K562 (cell line): ENCODE measurements around the gene FBXW7. TPM values are rescaled to one million over a fixed set of nuclear protein-coding genes. Genes with fewer than 3 reads are reported as not detected.

Experiments
- ATAC-seq: fragments of 200-7000 bp; cut with Tn5 transposase; 3 replicates; pipeline ENCODE4 v1.9.1; 2020; ENCODE audit warnings: moderate library complexity
- BruUV-seq: library from RNA; stranded (reverse); fragments of 400-500 nt; replicated peaks from 2 replicates; lab custom pipeline; 2021; lab: Mats Ljungman, UMichigan
- CTCF ChIA-PET: fragments of 300-600 bp; formaldehyde crosslinking; extraction: SDS; loops from one replicate; lab custom pipeline; 2021; ENCODE audit warnings: low intra/inter-chr PET ratio; lab: Yijun Ruan, JAX
- POLR2A ChIA-PET: fragments of 300-600, 350-650 bp; sonication (Branson Sonifier 250); formaldehyde crosslinking; extraction: SDS; loops from one replicate; lab custom pipeline; 2021; ENCODE audit warnings: antibody characterized with exemption, inconsistent platforms; lab: Yijun Ruan, JAX
- DNase-seq, 4 experiments: peaks; one replicate each; pipeline versions ENCODE4 v3.0.0 to v3.0.0-alpha.2; 2011 to 2018; ENCODE audit warnings: low spot score in 3 of 4, mixed read lengths in 3 of 4; ENCODE audit errors: extremely low read depth in 1 of 4
- FAIRE-seq: peaks from 2 replicates; lab custom pipeline; 2011; peaks lifted over from hg19 to GRCh38; lab: Jason Lieb, UNC
- H2AFZ ChIP-seq: 2 replicates; pipeline ENCODE4 v1.6.0; 2011; ENCODE audit warnings: low read depth, low read length, control low read depth, inconsistent platforms
- H3K27ac ChIP-seq: fragments of 200-600 bp; 3 replicates; pipeline ENCODE4 v1.8.0; 2011; ENCODE audit warnings: low read depth, mild to moderate bottlenecking, control low read depth, inconsistent platforms, low read length, moderate library complexity, mixed read lengths; ENCODE audit errors: extremely low read depth
- H3K27me3 ChIP-seq, 2 experiments: fragments of 300-600 bp in 1 of 2; 2 replicates in 1 of 2; 3 replicates in 1 of 2; pipeline versions ENCODE4 v1.6.0 to v1.8.0; 2011; ENCODE audit warnings: inconsistent platforms in 2 of 2, low read length in 2 of 2, mild to moderate bottlenecking in 1 of 2, mixed read lengths in 1 of 2, moderate library complexity in 1 of 2; ENCODE audit not compliant: control insufficient read depth in 2 of 2, insufficient read depth in 2 of 2
- H3K36me3 ChIP-seq: fragments of 300-600 bp; 3 replicates; pipeline ENCODE4 v1.8.0; 2011; ENCODE audit warnings: mild to moderate bottlenecking, low read length, inconsistent platforms; ENCODE audit not compliant: control insufficient read depth, insufficient read depth
- H3K4me1 ChIP-seq, 2 experiments: fragments of 200-600 bp in 1 of 2; replicated peaks in 1 of 2; 2 replicates in 1 of 2; 3 replicates in 1 of 2; pipeline versions ENCODE4 v1.5.1 to v1.8.0; 2011; ENCODE audit warnings: inconsistent platforms in 2 of 2, low read length in 2 of 2, mild to moderate bottlenecking in 1 of 2, mixed read lengths in 1 of 2, moderate library complexity in 1 of 2; ENCODE audit not compliant: control insufficient read depth in 2 of 2, insufficient read depth in 2 of 2
- H3K4me2 ChIP-seq: 2 replicates; pipeline ENCODE4 v1.6.1; 2011; ENCODE audit warnings: low read length, control low read depth, inconsistent platforms, mixed read lengths; ENCODE audit not compliant: insufficient read depth
- H3K4me3 ChIP-seq: fragments of 200-600 bp; sonication (generic), shearing (Covaris generic); 2 replicates; pipeline ENCODE4 v1.5.1; 2016; ENCODE audit warnings: control low read depth, inconsistent platforms
- H3K79me2 ChIP-seq: fragments of 200-600 bp; 3 replicates; pipeline ENCODE4 v1.8.0; 2011; ENCODE audit warnings: low read length, inconsistent platforms; ENCODE audit not compliant: control insufficient read depth, insufficient read depth
- H3K9ac ChIP-seq, 2 experiments: 2 replicates each; pipeline versions ENCODE4 v1.6.0 to v1.6.1; 2011; ENCODE audit warnings: low read depth in 2 of 2, low read length in 2 of 2, control low read depth in 1 of 2, inconsistent platforms in 1 of 2, mild to moderate bottlenecking in 1 of 2, mixed read lengths in 1 of 2; ENCODE audit not compliant: insufficient read depth in 1 of 2
- H3K9me1 ChIP-seq: one replicate; pipeline ENCODE4 v1.6.0; 2011; ENCODE audit warnings: inconsistent platforms, mild to moderate bottlenecking, low read length, moderate library complexity; ENCODE audit not compliant: control insufficient read depth, insufficient read depth
- H3K9me3 ChIP-seq: replicated peaks from 2 replicates; pipeline ENCODE4 v1.5.1; 2011; ENCODE audit warnings: low read depth, low read length, inconsistent platforms; ENCODE audit not compliant: control insufficient read depth, insufficient read depth
- H4K20me1 ChIP-seq: replicated peaks from 2 replicates; pipeline ENCODE4 v1.6.1; 2011; ENCODE audit warnings: low read length, inconsistent platforms, mixed read lengths; ENCODE audit not compliant: control insufficient read depth, insufficient read depth
- ATF7 ChIP-seq: fragments of 450-650 bp; IDR thresholded peaks from 2 replicates; pipeline ENCODE4 v1.7.1; 2014; ENCODE audit warnings: mild to moderate bottlenecking, moderate library complexity
- CC2D1A ChIP-seq: fragments of 450-650 bp; IDR thresholded peaks from 2 replicates; pipeline ENCODE4 v1.6.1; 2017; ENCODE audit warnings: mild to moderate bottlenecking
- ETV5 ChIP-seq: sonication (generic); formaldehyde crosslinking; IDR thresholded peaks from 2 replicates; pipeline ENCODE4 v1.4.0; 2020; ENCODE audit warnings: low read depth, mild to moderate bottlenecking, missing genetic modification reagents
- FOXK2 ChIP-seq, 2 experiments: fragments of 450-650 bp; IDR thresholded peaks in 1 of 2; conservative IDR thresholded peaks in 1 of 2; 2 replicates each; pipeline ENCODE4 v1.6.1; 2016; ENCODE audit warnings: low read depth in 2 of 2, mild to moderate bottlenecking in 1 of 2
- ILK ChIP-seq: fragments of 450-650 bp; IDR thresholded peaks from 2 replicates; pipeline ENCODE4 v1.6.1; 2016; ENCODE audit warnings: missing genetic modification characterization, low read depth, mild to moderate bottlenecking, missing compliant biosample characterization, moderate library complexity, borderline replicate concordance
- JUND ChIP-seq, 2 experiments: IDR thresholded peaks; 2 replicates in 1 of 2; 3 replicates in 1 of 2; pipeline ENCODE4 v1.6.1; 2011; ENCODE audit warnings: borderline replicate concordance in 2 of 2, low read depth in 2 of 2, low read length in 2 of 2, improper control_type of control experiment in 1 of 2, missing biosample characterization in 1 of 2, missing genetic modification characterization in 1 of 2, missing genetic modification reagents in 1 of 2
- MAZ ChIP-seq, 2 experiments: fragments of 450-650 bp in 1 of 2; sonication (generic) in 1 of 2; formaldehyde crosslinking; IDR thresholded peaks in 1 of 2; conservative IDR thresholded peaks in 1 of 2; 2 replicates each; pipeline versions ENCODE4 v1.4.0 to v1.5.0; 2020; ENCODE audit warnings: mild to moderate bottlenecking in 1 of 2, missing genetic modification reagents in 1 of 2
- MBD2 ChIP-seq: sonication (generic); IDR thresholded peaks from 2 replicates; pipeline ENCODE4 v1.6.1; 2016; ENCODE audit warnings: low read depth, borderline replicate concordance
- MEIS2 ChIP-seq: fragments of 450-650 bp; IDR thresholded peaks from 2 replicates; pipeline ENCODE4 v1.6.1; 2014; ENCODE audit warnings: mild to moderate bottlenecking; ENCODE audit not compliant: partially characterized antibody
- PHB2 ChIP-seq: fragments of 450-650 bp; IDR thresholded peaks from 2 replicates; pipeline ENCODE4 v1.6.1; 2017; ENCODE audit warnings: low read depth
- RCOR1 ChIP-seq, 2 experiments: IDR thresholded peaks; 2 replicates each; pipeline ENCODE4 v1.6.1; 2012; ENCODE audit warnings: low read depth in 2 of 2, low read length in 2 of 2, borderline replicate concordance in 1 of 2, improper control_type of control experiment in 1 of 2
- SIX5 ChIP-seq, 2 experiments: IDR thresholded peaks; 2 replicates each; pipeline ENCODE4 v1.6.1; 2011; ENCODE audit warnings: low read length in 2 of 2, borderline replicate concordance in 1 of 2, low read depth in 1 of 2, mild to moderate bottlenecking in 1 of 2, moderate library complexity in 1 of 2; ENCODE audit not compliant: insufficient read depth in 1 of 2
- TCF7L2 ChIP-seq: fragments of 150-350 bp; IDR thresholded peaks from 2 replicates; pipeline ENCODE4 v1.6.1; 2016; ENCODE audit warnings: low read depth, mild to moderate bottlenecking, low read length, moderate library complexity
- ZNF436 ChIP-seq: fragments of 250-450, 450-650 bp; sonication (Bioruptor Pico); formaldehyde crosslinking; IDR thresholded peaks from 2 replicates; pipeline ENCODE4 v1.7.0; 2020; ENCODE audit warnings: mild to moderate bottlenecking
- WGBS: fragments of 100-300 bp; shearing (Covaris generic); methylation state at CpG from one replicate; pipeline ENCODE4 v1.1.6; 2016; ENCODE audit warnings: low coverage, mixed read lengths; ENCODE audit not compliant: insufficient coverage; ENCODE audit errors: missing lambda C conversion rate; 5-methylcytosine and 5-hydroxymethylcytosine counted together
- in situ Hi-C: fragments of 300-500 bp; cut with MboI; formaldehyde crosslinking; loops from 4 replicates; pipeline ENCODE4 v1.15.0; 2018; ENCODE audit warnings: inconsistent platforms, mixed read lengths
- intact Hi-C: fragments of 100-400 bp; cut with micrococcal nuclease; formaldehyde crosslinking; loops from 2 replicates; pipeline ENCODE4 v1.14.2; 2022
- polyA plus RNA-seq, 8 experiments: library from polyadenylated mRNA; depleted of rRNA in 4 of 8; stranded (reverse) in 5 of 8; unstranded in 3 of 8; fragments of >200 nt; fragmentation: Nextera tagmentation in 2 of 8; fragmentation: Illumina TruSeq in 1 of 8; extraction: Ambion mirVana in 2 of 8; extraction: Trizol in 1 of 8; gene quantifications; 2 replicates each; pipeline versions ENCODE4 v1.2.1 to v1.2.3, GENCODE V29; 2011 to 2014; ENCODE audit warnings: inconsistent platforms in 1 of 8, missing spikeins in 1 of 8
- total RNA-seq, 7 experiments: library from RNA; depleted of rRNA in 6 of 7; stranded (reverse); fragments of >200 nt in 6 of 7; fragmentation: Illumina TruSeq in 2 of 7; extraction: Trizol in 2 of 7; gene quantifications; 2 replicates each; pipeline versions ENCODE4 v1.2.1 to v1.2.3, GENCODE V29; 2011 to 2021; ENCODE audit warnings: low replicate concordance in 1 of 7
- TF ChIP-seq, protein P1 (sequence below), 2 experiments: IDR thresholded peaks in 1 of 2; conservative IDR thresholded peaks in 1 of 2; 2 replicates each; pipeline ENCODE4 v1.6.1; 2016; ENCODE audit warnings: low read depth in 2 of 2, mild to moderate bottlenecking in 1 of 2, missing compliant biosample characterization in 1 of 2, missing genetic modification characterization in 1 of 2, moderate library complexity in 1 of 2

FBXW7 gene
- total and polyA plus RNA-seq, 9 of the 15 experiments (the other 6 are each of a cell fraction or from before 2014, with no cell fraction given) = 6.8 to 44.2 (median 16.4) TPM

DNA sequence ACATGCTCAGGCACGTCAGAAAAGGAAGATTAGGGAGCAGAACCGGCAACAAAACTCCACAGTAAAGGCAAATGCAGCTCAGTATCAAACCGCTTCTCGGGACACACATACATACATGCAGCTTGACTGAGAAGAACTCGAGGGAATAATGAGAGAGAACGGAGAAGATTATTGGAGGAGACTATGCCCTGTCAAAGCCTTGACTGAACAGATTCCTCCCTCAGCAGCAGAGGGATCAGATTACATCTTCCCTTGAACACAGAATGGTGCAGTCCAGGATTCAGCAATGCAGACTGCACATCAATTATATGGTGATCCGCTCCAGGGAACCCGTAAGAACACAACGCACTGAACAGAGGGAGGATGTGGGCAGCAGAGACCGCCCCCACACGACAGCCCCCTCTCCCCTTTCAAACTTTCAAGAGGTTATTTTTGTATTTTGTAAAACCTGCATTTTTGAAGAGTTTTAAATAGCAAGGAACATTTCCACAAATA, 183.2 kb downstream of the FBXW7 start:
- H3K27ac ChIP-seq = no peak overlapping the region
- peak overlapping the region; percentile 60 for H3K4me2 ChIP-seq
- peak in 1 of 2 experiments; percentile 78; a peak in 1 of 4 replicates for TF ChIP-seq RCOR1 (IDR thresholded peaks at IDR 0.05; ENCODE audit: borderline replicate concordance in 1 of 2, low read depth in 2 of 2, low read length in 2 of 2)
- peak in 1 of 2 experiments; percentile 40; a peak in 2 of 4 replicates for TF ChIP-seq SIX5 (IDR thresholded peaks at IDR 0.05; ENCODE audit: borderline replicate concordance in 1 of 2, insufficient read depth in 1 of 2, low read depth in 1 of 2, low read length in 2 of 2)
- no peak for TF ChIP-seq ZNF436 (CRISPR knock-in tag)
- peak; percentile 74; the same call in 1 of the 2 replicates for TF ChIP-seq TCF7L2
- TF ChIP-seq FOXK2 (conservative IDR thresholded peaks at IDR 0.05 in 1 of 2, IDR thresholded peaks at IDR 0.05 in 1 of 2; ENCODE audit: low read depth in 2 of 2) = peak in 1 of 2 experiments; percentile 83; a peak in 2 of 4 replicates
- no peak for TF ChIP-seq MAZ (CRISPR knock-in tag; conservative IDR thresholded peaks at IDR 0.05 in 1 of 2, IDR thresholded peaks at IDR 0.05 in 1 of 2)
- TF ChIP-seq ATF7 = peak; percentile 87
- TF ChIP-seq ILK = no peak
- TF ChIP-seq JUND (IDR thresholded peaks at IDR 0.05; ENCODE audit: borderline replicate concordance, low read depth, low read length) = peak; percentile 45
- TF ChIP-seq JUND (tag; IDR thresholded peaks at IDR 0.05; ENCODE audit: borderline replicate concordance, low read depth, low read length) = no peak
- TF ChIP-seq CC2D1A = no peak
- peak; percentile 60; the same call in 1 of the 2 replicates for TF ChIP-seq MBD2
- TF ChIP-seq, protein P1, sequence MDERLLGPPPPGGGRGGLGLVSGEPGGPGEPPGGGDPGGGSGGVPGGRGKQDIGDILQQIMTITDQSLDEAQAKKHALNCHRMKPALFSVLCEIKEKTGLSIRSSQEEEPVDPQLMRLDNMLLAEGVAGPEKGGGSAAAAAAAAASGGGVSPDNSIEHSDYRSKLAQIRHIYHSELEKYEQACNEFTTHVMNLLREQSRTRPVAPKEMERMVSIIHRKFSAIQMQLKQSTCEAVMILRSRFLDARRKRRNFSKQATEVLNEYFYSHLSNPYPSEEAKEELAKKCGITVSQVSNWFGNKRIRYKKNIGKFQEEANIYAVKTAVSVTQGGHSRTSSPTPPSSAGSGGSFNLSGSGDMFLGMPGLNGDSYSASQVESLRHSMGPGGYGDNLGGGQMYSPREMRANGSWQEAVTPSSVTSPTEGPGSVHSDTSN (CRISPR knock-in tag; IDR thresholded peaks at IDR 0.05; ENCODE audit: low read depth) = no peak
- TF ChIP-seq, protein P1 (tag; conservative IDR thresholded peaks at IDR 0.05; ENCODE audit: low read depth) = peak; percentile 53
- peak; percentile 60 for TF ChIP-seq MEIS2
- TF ChIP-seq PHB2 = no peak
- no peak for TF ChIP-seq ETV5

More for the DNA sequence above, 183.2 kb downstream of the FBXW7 start:
- Histone ChIP-seq H3K27me3 (no peaks in the 10 kb centered on the region), H4K20me1 (0 out of 2 replicates have a peak, but pooled peaks cover 6% of the 10 kb centered on the region), H3K79me2 (0 out of 3 replicates have a peak, but pooled peaks cover 3% of the 10 kb centered on the region), H2AFZ (peak overlapping the region; percentile 26; the same call in 1 of the 2 replicates), H3K9ac (no peak overlapping the region; a peak in 1 of 4 replicates), H3K9me3 (no peaks in the 10 kb centered on the region), H3K9me1 (no peaks in the 10 kb centered on the region), H3K4me3 (no peak overlapping the region), H3K4me1 (peaks cover 0 to 4% of the 10 kb centered on the region in 2 experiments; a peak in 2 of 5 replicates), H3K36me3 (no peaks in the 10 kb centered on the region)
- intact Hi-C loops = no loop called here
- FAIRE-seq = peak; percentile 79
- DNase-seq = peak in 2 of 4 experiments; percentile 39 to 58
- WGBS = 12% methylated on average over 11 of the region's 11 CpGs
- BruUV-seq = no TSS peak
- ATAC-seq = peak; percentile 99
- ChIA-PET POLR2A (no interaction called here), CTCF (no interaction called here)
- in situ Hi-C loops = no loop called here
